NCI-H1417 (cell line): ENCODE data around the gene EXOC7.
A peak's percentile ranks its signal among the peaks of the same experiment; 100 is the strongest.

Experiments used
- DNase-seq, 3 experiments: peaks; one replicate each; lab custom pipeline; 2025; lab: John Stamatoyannopoulos, UW

The EXOC7 gene

GRCh38 chr17:76138234-76138895, 34.8 kb upstream of the EXOC7 start:
- peak in 2 of 3 experiments; percentile 85 for DNase-seq

GRCh38 chr17:76137351-76138233, 34.0 kb upstream of the EXOC7 start:
- no peak for DNase-seq

GRCh38 chr17:76137001-76137350, 33.4 kb upstream of the EXOC7 start:
- no peak for DNase-seq

- DNase-seq = peak in 1 of 3 experiments; percentile 10
Observed at GRCh38 chr17:76136276-76137000, 32.9 kb upstream of the EXOC7 start.

GRCh38 chr17:76135810-76136188, 32.2 kb upstream of the EXOC7 start:
- DNase-seq = no peak

- no peak for DNase-seq
Observed at GRCh38 chr17:76134911-76135809, 31.6 kb upstream of the EXOC7 start.

GRCh38 chr17:76132574-76133338, 29.2 kb upstream of the EXOC7 start:
- DNase-seq = peak; percentile 20 to 89 (median 80)

GRCh38 chr17:76131692-76132573, 28.3 kb upstream of the EXOC7 start:
- no peak for DNase-seq

GRCh38 chr17:76131051-76131691, 27.6 kb upstream of the EXOC7 start:
- DNase-seq = no peak

GRCh38 chr17:76130473-76130872, 26.9 kb upstream of the EXOC7 start:
- no peak for DNase-seq

GRCh38 chr17:76125922-76126321, 22.3 kb upstream of the EXOC7 start:
- DNase-seq = no peak

- no peak for DNase-seq
Observed at GRCh38 chr17:76125391-76125675, 21.7 kb upstream of the EXOC7 start.

- DNase-seq = no peak
Observed at GRCh38 chr17:76124582-76125390, 21.2 kb upstream of the EXOC7 start.

- no peak for DNase-seq
Observed at GRCh38 chr17:76123749-76124581, 20.4 kb upstream of the EXOC7 start.

GRCh38 chr17:76123191-76123499, 19.6 kb upstream of the EXOC7 start:
- no peak for DNase-seq

GRCh38 chr17:76122431-76123190, 19.0 kb upstream of the EXOC7 start:
- no peak for DNase-seq

GRCh38 chr17:76121932-76122430, 18.4 kb upstream of the EXOC7 start:
- DNase-seq = no peak
